GM18519 (cell line): Measurements from ENCODE around the gene SRPK1.
"Not testable (repeated sequence)": the region's sequence is repeated elsewhere in the genome, so short reads cannot be mapped to it uniquely, and the experiment has no call there.

Experiments used
- ATAC-seq: cut with Tn5 transposase; IDR thresholded peaks from one replicate; pipeline ENCODE4 v1.9.1; 2021; ENCODE audit warnings: mild to moderate bottlenecking, moderate library complexity; ENCODE audit not compliant: unreplicated experiment, low FRiP score

Gene SRPK1

DNA sequence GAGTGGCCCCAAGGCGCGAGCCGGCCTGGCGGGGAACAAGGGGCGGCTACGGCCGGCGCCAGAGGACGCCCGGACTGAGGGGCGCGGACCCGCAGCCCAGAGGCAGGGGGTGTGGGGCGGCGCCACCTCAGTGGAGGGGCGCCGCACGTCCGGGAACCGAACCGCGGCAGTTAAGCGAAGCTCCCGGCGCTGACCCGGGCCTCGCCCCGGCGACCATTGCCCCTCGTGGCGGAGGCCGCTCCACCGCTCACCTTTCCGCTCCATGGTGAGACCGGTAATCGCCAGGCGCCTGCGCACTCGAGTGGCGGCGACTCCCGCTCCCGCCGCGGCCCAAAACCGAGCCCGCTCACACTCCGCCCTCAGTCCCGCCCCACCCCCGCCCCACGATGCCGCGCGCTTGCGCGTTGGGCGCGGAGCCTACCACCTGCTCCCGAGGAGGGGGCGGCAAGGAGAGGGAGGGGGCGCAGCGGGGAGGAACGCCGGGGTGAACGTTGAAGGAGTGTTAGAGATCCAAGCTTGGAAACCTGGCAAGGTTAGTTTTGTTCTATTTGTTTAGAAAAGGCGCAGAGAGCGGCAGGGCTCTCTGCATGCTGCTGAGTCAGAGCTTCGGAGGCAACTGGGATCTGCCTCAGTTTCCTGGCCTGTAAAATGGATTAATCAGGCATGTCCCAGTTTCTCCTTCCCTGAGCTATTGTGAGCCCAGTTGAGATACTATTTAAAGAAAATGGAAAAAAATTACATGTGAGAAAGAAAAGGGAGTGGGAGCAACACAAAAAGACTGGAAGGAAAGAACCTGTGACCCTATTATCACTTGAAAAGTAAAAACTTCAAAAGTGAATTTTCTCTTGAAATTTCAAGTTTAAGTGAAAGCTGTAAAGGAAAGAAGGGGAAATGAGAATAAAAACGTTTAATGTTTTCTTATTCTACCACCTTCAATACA is at the start of gene SRPK1:
SRPK1 (minus strand) TSS at position 306 of the 940 bp plus-strand sequence; CDS start at position 264, 42 bp downstream.
- peak; percentile 54 for ATAC-seq

DNA sequence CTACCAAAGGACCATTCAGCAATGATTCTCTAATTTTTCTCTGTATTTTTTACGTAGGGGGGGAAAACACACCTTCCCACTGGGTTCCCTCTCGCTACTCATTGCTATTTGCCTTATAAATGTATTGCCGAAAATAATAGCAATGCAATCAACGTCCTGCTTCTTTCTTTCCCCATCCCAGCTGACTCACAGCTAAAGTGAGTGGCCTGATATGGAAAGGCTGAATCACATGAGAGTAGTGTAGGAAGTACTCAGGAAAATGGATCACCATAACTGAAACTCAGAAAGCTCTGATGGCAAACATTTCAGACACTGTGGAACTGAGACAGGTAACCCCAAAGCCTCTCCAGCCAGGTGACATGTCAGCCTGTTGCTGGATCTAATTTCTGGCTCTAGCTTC is 49.3 kb upstream of the SRPK1 start:
- no peak for ATAC-seq

DNA sequence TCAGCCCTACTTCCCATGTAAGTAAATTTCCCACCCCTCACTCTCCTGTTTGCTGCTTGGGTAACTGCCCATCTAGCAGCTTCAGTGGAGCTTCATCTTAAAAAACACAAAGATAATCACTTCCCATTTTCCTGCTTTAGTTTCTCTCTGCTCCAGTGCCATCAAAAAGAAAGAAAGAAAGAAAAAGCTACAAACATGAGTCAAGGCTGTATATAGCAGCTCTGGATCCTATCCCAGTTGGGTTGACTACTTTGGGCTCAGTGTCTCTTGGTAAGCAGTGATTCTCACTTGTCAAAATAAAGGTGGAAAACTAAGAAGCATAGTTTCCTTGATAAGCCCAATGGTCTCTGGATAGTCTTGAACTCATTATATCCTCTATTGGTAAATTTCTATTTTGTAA is 48.7 kb upstream of the SRPK1 start:
- ATAC-seq: no peak

DNA sequence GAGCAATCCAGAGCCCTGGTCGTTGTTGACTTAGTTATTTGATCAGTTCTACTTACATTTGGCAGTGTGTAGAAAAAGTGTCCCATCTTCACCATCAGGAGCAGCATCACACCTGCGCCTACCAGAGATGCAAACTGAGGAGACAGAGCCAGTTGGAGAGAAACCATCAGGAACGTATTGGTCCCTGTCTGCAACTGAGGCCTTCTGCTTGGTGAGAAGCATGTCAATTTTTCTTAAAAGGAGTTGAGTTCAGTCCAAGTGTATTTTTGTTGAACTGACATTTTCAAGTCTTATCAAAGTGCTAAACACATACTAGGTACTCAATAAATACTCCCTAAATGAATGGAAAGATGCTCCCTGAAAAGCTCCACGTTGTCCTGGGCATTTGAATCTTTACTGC is 47.9 kb upstream of the SRPK1 start:
- ATAC-seq: no peak

GRCh38 chr6:35967076-35967774 is 46.3 kb upstream of the SRPK1 start:
- ATAC-seq: no peak

DNA sequence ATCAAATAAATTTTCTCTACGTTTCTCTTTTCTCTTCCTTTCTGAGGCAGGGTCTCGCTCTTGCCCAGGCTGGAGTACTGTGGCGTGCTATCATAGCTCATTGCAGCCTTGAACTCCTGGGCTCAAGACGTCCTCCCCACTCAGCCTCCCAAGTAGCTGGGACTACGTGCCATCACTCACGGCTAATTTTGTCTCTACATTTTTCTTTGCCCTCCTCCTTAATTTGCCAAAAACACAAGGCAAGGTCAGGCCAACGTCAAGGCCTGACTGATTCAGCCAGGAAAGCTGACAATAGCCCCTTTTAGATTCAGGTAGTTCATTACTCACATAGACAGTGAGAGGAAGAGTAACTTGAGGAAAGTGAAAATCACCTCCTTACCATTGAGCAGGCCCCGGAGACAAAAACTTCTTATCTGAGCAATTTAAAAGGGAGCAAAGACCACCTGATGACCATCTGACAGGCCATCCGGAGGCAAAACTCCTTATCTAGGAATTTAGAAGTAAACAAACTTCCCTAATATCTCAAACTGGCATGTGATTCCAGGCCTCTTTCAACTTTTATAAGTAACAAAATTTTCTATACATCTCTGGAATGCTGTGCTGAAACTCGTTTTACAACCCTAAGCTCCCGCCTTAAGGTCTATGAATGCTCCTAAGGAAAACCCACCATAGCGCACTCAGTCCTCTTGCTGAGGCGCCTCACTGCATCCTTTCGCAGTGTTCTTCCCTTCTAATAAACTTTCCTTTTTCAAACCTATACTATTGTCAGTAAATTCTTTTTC is 42.1 kb upstream of the SRPK1 start:
- ATAC-seq: no peak

DNA sequence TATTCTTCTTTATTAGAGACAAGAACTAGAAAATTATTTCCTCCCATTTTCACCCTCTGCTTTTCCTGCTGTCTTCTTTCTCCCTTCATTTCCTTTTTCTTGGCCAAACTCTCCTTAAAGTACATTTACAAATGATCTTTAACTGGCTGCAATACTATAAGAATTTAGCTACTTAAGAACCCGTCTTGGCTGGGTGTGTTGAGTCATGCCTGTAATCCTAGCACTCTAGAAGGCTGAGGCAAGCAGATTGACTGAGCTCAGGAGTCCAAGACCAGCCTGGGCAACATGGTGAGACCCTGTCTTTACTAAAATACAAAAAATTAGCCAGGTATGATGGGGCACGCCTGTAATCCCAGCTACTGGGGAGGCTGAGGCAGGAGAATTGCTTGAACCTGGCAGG is 39.3 kb upstream of the SRPK1 start:
- no peak for ATAC-seq

DNA sequence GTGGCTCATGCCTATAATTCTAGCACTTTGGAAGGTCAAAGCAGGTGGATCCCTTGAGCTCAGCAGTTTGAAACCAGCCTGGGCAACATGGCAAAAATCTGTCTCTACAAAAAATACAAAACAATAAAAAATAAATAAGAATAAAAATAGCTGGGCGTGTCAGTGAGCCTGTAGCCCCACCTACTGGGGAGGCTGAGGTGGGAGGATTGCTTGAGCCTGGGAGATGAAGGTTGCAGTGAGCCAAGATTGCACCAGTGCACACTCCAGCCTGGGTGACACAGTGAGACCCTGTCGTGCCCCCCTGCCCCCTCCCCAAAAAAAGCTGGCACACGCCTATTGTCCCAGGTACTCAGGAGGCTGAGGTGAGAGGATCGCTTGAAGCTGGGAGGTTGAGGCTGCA is 35.1 kb upstream of the SRPK1 start:
- no peak for ATAC-seq

GRCh38 chr6:35955521-35955920 is 34.6 kb upstream of the SRPK1 start:
- ATAC-seq: no peak

GRCh38 chr6:35955071-35955470 is 34.2 kb upstream of the SRPK1 start:
- ATAC-seq: no peak

DNA sequence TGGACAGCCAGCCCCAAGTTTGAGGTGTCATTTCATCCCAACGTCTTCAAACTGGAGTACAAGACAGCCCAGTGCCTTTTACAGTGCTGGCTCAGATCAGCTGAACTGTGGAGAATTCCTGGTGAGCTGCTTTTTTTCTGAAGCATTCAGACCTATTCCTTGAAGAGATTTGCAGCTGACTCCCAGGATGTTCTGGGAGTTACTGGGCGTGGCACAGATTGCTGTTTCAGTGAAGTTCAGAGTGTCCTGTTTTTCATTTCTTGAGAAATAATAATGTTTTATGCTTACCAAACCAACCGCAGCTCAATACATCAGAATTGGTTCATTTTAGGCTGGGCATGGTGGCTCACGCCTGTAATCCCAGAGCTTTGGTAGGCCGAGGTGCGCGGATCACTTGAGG is 33.4 kb upstream of the SRPK1 start:
- ATAC-seq: no peak

GRCh38 chr6:35948725-35949124 is 27.8 kb upstream of the SRPK1 start:
- ATAC-seq: no peak

- no peak for ATAC-seq
These were observed 24.7 kb upstream of the SRPK1 start for GRCh38 chr6:35945650-35946025.

GRCh38 chr6:35943390-35943789 is 22.5 kb upstream of the SRPK1 start:
- ATAC-seq: no peak

DNA sequence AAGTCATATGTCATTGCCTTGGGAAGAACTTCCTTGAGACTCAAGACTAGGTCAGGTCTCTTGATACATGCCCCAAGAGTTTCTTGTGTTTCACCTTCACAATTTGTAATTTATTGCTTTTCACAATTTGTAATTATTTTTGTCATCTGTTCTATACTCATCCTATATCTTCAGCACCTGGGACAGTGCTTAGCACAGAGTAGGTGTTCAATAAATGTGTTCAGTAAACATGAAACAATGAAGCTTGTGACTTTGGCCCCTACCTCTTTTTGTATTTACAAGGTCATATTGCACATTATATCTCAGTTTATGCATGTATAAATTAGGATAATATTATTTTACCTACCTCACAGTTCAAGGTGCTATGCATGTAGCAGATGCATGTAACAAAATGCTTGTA is 21.5 kb upstream of the SRPK1 start:
- no peak for ATAC-seq

GRCh38 chr6:35941170-35941569 is 20.3 kb upstream of the SRPK1 start:
- not testable (repeated sequence) for ATAC-seq

- ATAC-seq: not testable (repeated sequence)
These were observed 19.1 kb upstream of the SRPK1 start for GRCh38 chr6:35940014-35940413.

- not testable (repeated sequence) for ATAC-seq
These were observed 18.4 kb upstream of the SRPK1 start for GRCh38 chr6:35939259-35939658.

DNA sequence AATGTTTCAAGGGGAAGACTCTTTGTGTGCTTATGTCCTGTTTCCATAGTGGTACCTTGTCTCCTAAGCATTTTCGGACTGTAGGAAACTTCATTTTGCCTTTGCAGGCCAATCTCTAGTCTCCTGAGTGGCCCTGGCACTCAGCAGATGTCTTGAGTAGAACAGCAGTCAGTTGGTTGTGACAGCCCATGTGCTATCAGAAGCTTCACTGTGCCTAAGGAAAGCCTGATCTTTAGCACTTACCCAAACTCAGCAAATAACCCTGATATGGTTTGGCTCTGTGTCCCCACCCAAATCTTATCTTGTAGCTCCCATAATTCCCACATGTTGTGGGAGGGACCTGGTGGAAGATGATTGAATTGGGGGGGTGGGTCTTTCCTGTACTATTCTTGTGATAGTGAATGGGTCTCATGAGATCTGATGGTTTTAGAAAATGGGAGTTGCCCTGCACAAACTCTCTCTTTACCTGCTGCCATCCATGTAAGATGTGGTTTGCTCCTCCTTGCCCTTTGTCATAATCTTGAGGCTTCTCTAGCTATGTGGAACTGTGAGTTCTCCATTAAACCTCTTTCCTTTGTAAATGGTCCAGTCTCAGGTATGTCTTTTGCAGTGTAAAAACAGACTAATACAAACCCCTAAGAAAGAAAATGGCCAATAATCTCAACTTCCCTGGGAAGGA is 15.9 kb upstream of the SRPK1 start:
- no peak for ATAC-seq

DNA sequence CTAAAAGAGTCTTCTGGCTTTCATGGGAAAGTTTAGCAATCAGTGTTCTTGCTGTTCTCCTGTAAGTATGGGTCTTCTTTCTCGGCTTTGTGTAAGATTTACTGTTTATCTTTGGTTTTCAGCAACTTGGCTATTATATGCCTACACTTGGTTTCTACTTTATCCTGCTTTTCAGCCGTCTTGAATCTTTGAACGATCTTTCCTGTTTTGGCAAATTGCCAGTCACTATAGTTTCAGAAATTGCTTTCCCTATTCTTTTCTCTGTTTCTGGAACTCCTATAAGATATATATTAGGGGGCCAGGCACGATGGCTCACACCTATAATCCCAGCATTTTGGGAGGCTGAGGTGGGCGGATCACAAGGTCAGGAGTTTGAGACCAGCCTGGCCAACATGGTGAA is 14.6 kb upstream of the SRPK1 start:
- no peak for ATAC-seq
